Measurements from ENCODE around the gene PDE4C.

Gene PDE4C

GRCh38 chr19:18245297-18245696 lies 19.1 kb upstream of the PDE4C start:
- in situ Hi-C loops (cut with MboI; ENCODE audit: low sequenced_read_pairs, unreplicated experiment): no loop called here
- no peak for DNase-seq (ENCODE audit: low spot score)
- TF ChIP-seq CTCF (IDR thresholded peaks at IDR 0.05; ENCODE audit: borderline replicate concordance, control extremely low read depth, extremely low read depth, insufficient read depth, missing control alignments): no peak

GRCh38 chr19:18239303-18239702 lies 13.1 kb upstream of the PDE4C start:
- TF ChIP-seq CTCF (IDR thresholded peaks at IDR 0.05; ENCODE audit: borderline replicate concordance, control extremely low read depth, extremely low read depth, insufficient read depth, missing control alignments): no peak
- no peak for DNase-seq (ENCODE audit: low spot score)
- in situ Hi-C loops (cut with MboI; ENCODE audit: low sequenced_read_pairs, unreplicated experiment): no loop called here

GRCh38 chr19:18234194-18234593 lies 8.0 kb upstream of the PDE4C start:
- DNase-seq (ENCODE audit: low spot score): no peak
- in situ Hi-C loops (cut with MboI; ENCODE audit: low sequenced_read_pairs, unreplicated experiment): no loop called here
- TF ChIP-seq CTCF (IDR thresholded peaks at IDR 0.05; ENCODE audit: borderline replicate concordance, control extremely low read depth, extremely low read depth, insufficient read depth, missing control alignments): no peak

GRCh38 chr19:18233224-18233825 lies 7.1 kb upstream of the PDE4C start:
- DNase-seq (ENCODE audit: low spot score): peak; percentile 86
- TF ChIP-seq CTCF (IDR thresholded peaks at IDR 0.05; ENCODE audit: borderline replicate concordance, control extremely low read depth, extremely low read depth, insufficient read depth, missing control alignments): no peak
- in situ Hi-C loops (cut with MboI; ENCODE audit: low sequenced_read_pairs, unreplicated experiment): no loop called here

GRCh38 chr19:18232540-18233223 lies 6.4 kb upstream of the PDE4C start:
- no peak for TF ChIP-seq CTCF (IDR thresholded peaks at IDR 0.05; ENCODE audit: borderline replicate concordance, control extremely low read depth, extremely low read depth, insufficient read depth, missing control alignments)
- in situ Hi-C loops (cut with MboI; ENCODE audit: low sequenced_read_pairs, unreplicated experiment): no loop called here
- DNase-seq (ENCODE audit: low spot score): no peak

GRCh38 chr19:18231775-18232174 lies 5.5 kb upstream of the PDE4C start:
- DNase-seq (ENCODE audit: low spot score): no peak
- TF ChIP-seq CTCF (IDR thresholded peaks at IDR 0.05; ENCODE audit: borderline replicate concordance, control extremely low read depth, extremely low read depth, insufficient read depth, missing control alignments): no peak
- in situ Hi-C loops (cut with MboI; ENCODE audit: low sequenced_read_pairs, unreplicated experiment): no loop called here
